ENCODE data around the gene COMP.

COMP gene

GRCh38 chr19:18778826-18779495, 12.1 kb downstream of the COMP start:
- TF ChIP-seq CTCF (IDR thresholded peaks at IDR 0.05; ENCODE audit: low read depth, low read length), result no peak
- no peak for DNase-seq (ENCODE audit: low read depth, low spot score)
- H3K4me3 ChIP-seq (ENCODE audit: low read depth, low read length), result no peak overlapping the region
- in situ Hi-C loops (cut with HindIII; ENCODE audit: low sequenced_read_pairs), result no loop called here

- no peak for TF ChIP-seq CTCF (IDR thresholded peaks at IDR 0.05; ENCODE audit: low read depth, low read length)
- DNase-seq (ENCODE audit: low read depth, low spot score), result no peak
- H3K4me3 ChIP-seq (ENCODE audit: low read depth, low read length), result no peak overlapping the region
- in situ Hi-C loops (cut with HindIII; ENCODE audit: low sequenced_read_pairs), result no loop called here
Observed at GRCh38 chr19:18778076-18778389, 13.1 kb downstream of the COMP start.

- TF ChIP-seq CTCF (IDR thresholded peaks at IDR 0.05; ENCODE audit: low read depth, low read length), result no peak
- DNase-seq (ENCODE audit: low read depth, low spot score), result no peak
- H3K4me3 ChIP-seq (ENCODE audit: low read depth, low read length), result no peak overlapping the region
- in situ Hi-C loops (cut with HindIII; ENCODE audit: low sequenced_read_pairs), result no loop called here
Observed at GRCh38 chr19:18777301-18778075, 13.6 kb downstream of the COMP start.

DNA sequence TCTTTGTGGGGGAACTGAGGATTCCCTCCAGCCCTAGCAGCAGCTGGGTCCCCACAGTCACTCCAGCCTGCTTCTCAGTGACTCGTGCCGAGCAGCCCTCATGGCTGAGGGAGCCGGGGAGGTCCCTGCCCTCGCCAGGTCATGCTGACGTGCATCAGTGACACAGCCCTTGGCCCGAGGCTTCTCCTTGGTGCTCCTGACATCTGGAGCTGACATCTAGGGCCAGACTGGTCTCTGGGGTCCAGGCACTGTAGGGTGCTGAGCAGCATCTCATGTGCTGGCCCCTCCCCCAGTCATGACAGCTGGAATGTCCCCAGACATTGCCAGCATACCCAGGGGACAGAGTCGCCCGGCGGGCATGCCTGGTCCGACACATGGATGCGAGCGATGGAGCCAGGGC, 14.4 kb downstream of the COMP start:
- no peak for DNase-seq (ENCODE audit: low read depth, low spot score)
- no peak for TF ChIP-seq CTCF (IDR thresholded peaks at IDR 0.05; ENCODE audit: low read depth, low read length)
- no peak overlapping the region for H3K4me3 ChIP-seq (ENCODE audit: low read depth, low read length)
- in situ Hi-C loops (cut with HindIII; ENCODE audit: low sequenced_read_pairs), result no loop called here

DNA sequence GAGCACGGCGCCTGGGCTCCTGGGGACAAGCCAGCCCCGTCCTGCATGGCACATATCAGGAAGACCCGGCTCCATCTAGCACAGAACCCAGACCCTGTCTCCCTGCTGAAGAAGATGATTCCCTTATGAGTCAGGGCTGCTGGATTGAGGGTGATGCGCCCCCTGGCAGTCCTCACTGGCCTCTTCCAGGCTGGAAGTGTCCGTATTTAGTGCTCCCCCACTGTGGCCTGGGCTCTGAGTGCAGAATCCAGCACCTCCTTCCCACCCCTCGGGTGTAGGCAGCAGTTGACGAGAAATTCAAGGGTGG, 14.9 kb downstream of the COMP start:
- DNase-seq (ENCODE audit: low read depth, low spot score), result no peak

DNA sequence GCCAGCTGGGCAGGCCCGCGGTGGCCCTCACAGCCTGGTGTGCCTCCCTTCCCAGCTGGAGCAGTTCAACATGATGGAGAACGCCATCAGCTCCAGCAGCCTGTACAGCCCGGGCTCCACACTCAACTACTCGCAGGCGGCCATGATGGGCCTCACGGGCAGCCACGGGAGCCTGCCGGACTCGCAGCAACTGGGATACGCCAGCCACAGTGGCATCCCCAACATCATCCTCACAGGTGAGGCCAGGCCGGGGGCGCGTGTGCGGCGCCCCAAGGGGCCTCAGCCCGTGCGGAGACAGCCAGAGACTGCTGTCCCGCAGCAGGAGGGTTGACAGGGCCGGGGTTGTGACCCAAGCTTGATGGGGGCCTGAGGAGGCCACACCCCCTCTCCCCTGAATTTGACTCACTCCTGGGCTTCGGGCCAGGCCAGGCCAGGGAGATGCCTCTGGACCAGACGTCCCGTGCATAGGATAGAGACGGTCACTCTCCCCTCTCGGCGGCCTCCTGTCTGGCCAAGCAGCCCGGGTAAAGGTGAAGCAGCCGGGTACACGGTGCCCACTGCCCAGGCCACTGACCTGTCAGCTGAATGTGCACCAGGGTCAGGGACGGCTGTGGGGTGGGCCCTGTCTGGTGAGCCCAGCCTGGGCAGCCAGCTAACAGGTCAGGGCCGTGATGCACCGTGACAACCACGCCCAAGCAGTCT, 15.4 kb downstream of the COMP start:
- in situ Hi-C loops (cut with HindIII; ENCODE audit: low sequenced_read_pairs), result no loop called here
- no peak overlapping the region for H3K4me3 ChIP-seq (ENCODE audit: low read depth, low read length)
- DNase-seq (ENCODE audit: low read depth, low spot score), result peak; percentile 32
- TF ChIP-seq CTCF (IDR thresholded peaks at IDR 0.05; ENCODE audit: low read depth, low read length), result no peak

More for the DNA sequence above, 14.9 kb downstream of the COMP start:
- peak; percentile 56 for TF ChIP-seq CTCF (IDR thresholded peaks at IDR 0.05; ENCODE audit: low read depth, low read length)
- in situ Hi-C loops (cut with HindIII; ENCODE audit: low sequenced_read_pairs), result no loop called here
- no peak overlapping the region for H3K4me3 ChIP-seq (ENCODE audit: low read depth, low read length)

All from astrocyte of the spinal cord (primary cell).